GM19238 (cell line): ENCODE data around the gene LAMA3.

Experiments
- DNase-seq: peaks from one replicate; pipeline ENCODE4 v3.0.0; 2011; ENCODE audit warnings: low spot score; ENCODE audit not compliant: insufficient read length

LAMA3 gene

DNA sequence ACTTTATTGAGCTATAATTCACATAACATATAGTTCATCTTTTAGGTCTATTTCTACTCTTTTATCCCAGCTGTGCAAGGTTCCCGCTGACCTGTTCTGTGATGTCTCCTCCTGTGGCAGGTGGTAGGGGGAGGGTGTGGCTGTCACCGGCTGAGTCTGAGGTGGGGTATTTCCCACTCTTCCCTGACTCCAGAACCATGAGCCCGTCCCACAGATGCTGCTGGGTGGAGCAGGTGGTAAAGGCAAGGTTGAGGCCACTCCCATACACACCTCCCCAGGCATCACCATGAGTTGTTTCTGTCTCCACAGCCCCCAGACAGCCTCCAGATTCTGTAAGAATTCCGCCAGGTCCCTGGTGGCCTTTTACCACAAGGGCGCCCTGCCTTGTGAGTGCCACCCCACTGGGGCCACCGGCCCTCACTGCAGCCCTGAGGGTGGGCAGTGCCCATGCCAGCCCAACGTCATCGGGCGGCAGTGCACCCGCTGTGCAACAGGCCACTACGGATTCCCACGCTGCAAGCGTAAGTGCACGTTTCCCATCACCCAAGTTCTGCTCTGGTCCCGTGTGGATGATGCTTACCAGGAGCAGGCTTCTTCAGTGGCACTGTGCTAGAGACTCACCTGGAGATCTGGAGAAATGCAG, 156.9 kb downstream of the LAMA3 start:
- no peak for DNase-seq

DNA sequence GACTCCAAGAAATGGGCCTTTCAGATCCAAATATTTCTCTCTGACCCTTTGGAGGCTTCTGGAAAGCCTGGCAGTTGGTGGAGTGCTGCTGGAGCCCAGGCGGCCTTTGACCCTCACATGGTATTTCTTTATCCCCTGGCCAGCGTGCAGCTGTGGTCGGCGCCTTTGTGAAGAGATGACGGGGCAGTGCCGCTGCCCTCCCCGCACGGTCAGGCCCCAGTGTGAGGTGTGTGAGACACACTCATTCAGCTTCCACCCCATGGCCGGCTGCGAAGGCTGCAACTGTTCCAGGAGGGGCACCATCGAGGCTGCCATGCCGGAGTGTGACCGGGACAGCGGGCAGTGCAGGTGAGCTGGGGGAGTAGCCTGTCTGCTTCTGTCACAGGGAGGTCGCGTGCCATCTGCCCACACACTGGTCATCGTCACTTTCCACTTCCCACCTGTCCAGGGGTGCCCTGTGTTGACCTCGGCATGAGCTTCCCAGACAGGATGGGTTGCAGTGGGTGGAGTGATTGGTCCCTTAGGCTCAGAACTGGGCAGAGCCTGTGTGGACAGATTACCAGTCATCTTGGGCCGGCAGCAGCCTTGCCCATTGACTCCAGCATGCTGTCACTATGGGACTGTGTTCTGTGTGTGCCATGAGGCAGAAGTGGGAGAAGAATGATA, 158.2 kb downstream of the LAMA3 start:
- no peak for DNase-seq

DNA sequence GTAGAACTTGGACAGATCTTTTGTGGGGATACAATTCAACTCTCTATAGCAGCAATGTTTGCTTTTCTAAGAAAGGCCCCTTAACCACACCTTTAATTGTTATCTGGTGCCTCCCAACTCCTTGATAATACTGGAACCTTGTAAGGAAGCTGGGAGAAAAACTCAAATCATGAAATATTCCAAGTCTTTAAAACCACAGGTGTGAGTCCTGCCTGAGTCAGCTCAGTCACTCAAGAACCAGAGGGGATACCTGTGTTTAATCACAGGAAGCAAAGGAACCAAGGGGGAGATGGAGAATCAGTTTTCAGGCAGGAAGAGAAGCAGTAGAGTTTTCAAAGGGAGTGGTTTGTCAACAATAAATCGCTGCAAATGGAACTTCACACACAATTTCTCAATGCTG, 159.9 kb downstream of the LAMA3 start:
- DNase-seq, result no peak

DNA sequence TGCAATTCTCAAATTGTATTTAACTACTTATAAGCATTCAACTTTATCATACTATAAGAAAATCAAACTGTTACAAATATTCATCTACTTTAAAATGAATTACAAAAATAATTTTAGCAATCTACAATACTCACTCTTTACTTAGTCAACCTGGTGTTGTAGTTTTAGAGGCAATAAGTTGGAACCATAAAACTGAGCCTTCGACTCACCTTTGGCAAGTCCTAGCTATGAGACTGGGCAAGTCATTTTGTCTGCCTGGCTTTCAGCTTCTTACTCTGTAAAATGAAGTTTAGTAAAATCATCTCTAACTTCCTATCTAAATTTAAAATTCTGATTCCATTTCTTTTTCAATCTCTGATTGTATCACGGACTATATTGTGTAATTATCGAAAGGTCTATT, 161.0 kb downstream of the LAMA3 start:
- DNase-seq, result no peak

DNA sequence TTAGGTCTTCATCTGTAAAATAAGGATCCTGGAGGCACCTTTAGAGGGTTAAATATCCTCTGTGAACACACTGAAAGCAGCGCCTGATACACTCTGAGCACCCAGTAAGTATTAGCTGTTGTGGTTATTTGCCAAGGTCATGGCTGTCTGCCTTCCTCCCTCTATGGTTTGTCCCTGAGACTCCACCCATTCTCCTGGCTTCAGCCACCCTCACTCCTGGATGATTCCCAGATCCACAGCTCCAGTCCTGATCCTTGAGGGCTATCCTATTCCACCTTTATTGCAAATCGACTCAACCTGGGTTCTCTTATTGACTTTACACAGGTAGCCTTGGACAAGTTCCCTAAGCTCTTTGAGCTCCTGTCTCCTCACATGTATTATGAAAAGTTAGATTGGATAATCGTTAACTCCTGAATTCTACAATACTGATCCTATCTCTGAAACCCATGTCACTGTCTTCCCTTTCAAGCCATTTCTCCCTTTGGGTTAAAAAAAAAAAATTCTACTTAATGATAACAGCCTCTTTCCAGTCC, 162.3 kb downstream of the LAMA3 start:
- DNase-seq, result no peak

DNA sequence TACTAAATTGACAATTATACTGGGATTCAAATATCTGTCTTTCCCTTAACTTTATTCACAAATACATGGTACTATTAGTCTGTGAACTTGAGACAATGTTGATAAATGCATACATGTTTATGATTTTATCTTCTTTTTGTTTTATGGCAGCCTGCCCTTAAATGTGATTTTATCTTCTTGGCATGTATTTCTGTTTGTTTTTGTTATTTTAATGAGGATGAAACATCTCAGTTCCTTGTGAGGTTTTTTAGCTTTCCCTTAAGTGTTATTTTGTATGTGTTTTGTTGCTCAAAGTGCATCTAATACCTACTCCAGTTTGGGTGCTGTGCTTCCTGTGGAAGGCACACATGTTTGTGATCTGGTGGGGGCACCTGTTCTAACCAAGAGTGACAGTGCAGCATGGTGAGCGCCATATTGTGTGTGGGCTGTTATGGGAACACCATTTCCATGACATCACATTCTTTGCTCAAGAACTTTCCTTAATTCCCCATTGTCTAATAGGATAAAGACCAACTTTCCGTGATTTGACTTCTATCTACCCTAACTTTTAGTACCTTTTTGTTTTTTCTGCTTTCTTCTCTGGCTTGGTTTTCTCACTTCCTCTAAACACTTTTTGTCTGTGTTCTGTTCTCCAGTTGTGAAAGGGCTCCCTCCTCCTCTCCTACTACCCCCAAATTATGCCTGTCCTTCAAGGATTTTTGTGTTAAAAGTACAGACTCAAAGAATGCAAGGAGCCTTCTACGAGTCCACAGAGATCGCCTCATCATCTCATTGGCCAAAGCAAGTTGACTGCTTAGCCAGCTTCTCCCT, 163.2 kb downstream of the LAMA3 start:
- DNase-seq, result no peak

DNA sequence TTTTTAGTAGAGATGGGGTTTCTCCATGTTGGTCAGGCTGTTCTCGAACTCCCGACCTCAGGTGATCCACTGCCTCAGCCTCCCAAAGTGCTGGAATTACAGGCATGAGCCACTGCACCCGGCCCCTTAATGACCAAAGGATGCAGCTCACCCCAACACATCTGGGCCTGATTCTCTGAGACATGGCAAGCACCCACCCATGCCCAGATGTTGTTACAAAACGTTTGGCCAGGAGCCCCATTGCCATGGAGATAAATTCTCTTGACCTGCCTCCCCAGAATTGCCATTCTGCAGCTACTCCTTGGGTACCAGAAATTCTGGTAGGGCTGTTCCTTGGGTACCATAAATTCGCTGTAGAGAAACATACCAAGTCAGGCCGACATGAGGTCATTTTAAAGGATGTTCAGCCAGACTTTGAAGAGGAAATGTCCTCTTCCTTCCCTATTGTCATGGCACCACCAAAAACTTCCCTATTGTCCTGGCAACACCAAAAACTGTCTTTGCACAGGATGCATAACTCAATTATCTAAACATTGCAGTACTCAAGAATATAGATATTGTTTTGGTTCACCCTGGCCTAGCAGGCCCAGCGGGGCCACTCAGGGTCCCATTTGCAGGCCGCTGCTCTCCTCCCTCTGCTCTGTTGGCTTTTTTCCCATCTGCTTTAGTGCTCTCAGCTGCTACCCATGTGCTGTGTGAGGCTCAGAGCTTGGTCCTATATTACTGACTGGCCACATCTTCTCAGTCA, 164.4 kb downstream of the LAMA3 start:
- no peak for DNase-seq

DNA sequence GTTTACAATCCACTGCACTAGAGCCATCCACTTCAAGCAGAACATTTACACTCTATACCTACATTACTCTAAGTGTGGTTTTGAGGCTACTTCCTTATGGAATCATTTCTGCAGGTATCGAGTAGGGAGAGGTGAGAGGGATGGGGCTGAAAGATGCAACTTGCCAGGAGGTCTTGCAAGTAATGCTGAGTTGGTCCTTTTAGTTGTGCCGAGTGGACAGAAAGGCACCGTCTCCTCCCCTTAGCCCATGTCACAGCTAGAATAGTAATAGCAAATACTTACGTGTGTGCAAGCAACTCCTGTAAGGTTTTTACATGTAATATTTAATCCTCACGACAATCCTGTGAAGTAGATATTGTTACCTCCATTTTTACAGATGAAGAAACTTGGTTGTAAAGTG, 166.5 kb downstream of the LAMA3 start:
- DNase-seq, result no peak

DNA sequence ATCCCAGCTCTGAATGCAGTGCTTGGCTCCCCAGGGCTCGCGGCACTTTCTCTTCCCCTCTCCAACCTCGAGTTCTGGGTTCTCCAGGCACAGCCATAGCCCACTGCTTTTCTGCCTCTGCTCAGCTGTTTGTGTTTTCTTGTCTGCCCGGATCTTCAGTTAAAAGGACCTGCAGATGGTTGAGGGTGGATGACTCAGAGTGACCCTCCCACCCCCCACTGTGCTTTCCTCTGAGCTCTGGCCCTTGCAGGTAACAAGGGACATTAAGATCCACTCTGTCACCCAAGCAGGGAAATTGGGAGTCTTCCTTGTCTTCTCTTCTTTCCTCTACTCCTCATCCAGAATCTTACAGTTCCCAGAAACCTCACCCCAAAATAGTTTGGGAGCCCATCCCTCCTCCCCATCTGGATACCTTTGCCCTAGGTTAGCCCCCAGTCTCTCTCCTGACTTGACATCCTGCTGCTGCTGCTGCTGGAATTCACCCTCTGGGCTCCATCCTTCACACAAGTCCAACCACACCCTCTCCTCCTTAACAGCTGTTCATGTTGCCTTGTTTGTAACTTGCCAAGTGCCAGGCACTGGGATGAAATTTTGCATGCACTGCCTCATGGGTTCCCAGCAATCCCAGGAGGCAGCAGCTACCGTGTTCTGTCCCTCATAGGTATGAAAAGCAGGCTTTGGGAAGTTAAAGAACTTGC, 167.4 kb downstream of the LAMA3 start:
- DNase-seq, result no peak

DNA sequence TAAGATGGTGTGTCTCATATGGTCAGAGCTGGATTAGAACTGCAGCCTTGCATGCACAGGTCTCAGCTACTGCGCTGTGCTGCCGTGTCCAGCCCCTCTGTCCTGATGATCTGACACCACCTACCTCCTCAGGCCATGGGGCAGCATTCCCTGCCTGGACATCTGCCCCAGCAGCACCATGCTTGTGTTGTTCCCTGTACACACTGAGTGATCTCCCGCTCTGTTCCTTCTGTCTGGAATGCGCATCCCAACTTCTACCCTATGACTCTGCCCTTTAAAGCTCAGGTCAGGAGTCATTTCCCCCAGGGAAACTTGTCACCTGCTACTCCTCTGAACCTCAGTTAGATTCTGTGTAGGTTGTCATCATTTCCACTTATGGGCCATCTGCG, 167.9 kb downstream of the LAMA3 start:
- no peak for DNase-seq

DNA sequence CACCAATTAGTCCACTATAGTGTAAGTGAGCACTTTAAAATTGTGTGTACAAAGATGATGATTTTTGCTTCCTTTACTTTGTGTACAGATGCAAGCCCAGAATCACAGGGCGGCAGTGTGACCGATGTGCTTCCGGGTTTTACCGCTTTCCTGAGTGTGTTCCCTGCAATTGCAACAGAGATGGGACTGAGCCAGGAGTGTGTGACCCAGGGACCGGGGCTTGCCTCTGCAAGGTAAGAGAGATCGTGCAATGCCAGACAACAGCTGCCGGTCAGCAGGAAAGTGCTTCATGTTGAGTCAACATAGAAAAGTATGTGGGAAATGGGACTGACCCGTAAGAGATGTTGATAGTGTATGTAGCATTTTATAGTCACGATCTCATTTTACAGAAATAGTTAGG, 168.5 kb downstream of the LAMA3 start:
- DNase-seq, result no peak

DNA sequence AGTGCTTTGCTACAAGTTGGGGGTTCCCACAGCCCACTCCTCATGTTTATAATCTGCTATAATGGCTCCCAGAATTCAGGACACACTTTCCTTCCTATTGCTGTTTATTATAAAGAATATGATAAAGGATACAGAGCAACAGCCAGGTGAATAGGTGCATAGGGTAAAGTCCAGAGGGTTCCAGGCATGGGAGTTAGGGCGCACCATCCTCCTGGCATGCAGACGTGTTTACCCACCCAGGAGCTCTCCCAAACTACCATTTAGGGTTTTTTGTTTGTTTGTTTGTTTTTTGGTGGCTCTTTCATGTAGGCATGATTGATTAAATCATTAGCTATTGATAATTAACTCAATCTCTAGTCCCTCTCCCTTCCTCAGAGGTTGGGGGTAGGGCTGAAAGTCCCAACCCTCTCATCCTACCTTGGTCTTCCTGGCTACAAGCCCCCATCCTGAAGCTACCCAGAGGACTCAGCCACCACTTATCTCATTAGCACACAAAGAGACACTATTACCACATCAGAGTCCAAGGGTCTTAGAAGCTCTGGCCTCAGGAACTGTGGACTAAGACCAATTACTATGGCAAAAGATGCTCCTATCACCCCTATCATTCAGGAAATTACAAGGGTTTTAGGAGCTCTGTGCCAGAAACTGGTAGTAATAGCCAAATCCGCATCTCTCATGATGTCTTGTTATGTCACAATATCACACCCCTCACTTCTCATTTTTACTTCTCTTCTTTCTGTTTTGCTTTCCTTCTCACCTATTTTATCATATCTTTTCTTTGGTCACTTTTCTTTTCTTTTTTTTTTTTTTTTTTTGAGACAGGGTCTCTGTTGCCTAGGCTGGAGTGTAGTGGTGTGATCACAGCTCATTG, 170.4 kb downstream of the LAMA3 start:
- no peak for DNase-seq

DNA sequence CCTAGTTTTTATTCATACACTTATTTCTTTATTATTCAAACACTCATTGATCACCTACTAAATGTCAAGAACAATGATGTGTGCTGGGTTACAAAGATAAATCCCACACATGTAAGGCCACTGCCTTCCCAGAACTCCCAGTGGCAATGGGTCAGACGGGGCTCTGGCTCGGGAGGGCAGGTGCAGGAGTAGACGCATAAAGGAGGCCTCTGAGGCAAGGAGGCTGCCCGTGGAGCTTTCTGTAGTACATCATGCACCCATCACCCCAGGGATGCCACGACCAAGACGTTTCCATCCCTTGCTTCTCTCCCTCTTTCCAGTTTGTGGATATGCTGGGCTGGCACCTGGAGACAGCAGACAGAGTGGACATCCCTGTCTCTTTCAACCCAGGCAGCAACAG, 172.1 kb downstream of the LAMA3 start:
- no peak for DNase-seq

DNA sequence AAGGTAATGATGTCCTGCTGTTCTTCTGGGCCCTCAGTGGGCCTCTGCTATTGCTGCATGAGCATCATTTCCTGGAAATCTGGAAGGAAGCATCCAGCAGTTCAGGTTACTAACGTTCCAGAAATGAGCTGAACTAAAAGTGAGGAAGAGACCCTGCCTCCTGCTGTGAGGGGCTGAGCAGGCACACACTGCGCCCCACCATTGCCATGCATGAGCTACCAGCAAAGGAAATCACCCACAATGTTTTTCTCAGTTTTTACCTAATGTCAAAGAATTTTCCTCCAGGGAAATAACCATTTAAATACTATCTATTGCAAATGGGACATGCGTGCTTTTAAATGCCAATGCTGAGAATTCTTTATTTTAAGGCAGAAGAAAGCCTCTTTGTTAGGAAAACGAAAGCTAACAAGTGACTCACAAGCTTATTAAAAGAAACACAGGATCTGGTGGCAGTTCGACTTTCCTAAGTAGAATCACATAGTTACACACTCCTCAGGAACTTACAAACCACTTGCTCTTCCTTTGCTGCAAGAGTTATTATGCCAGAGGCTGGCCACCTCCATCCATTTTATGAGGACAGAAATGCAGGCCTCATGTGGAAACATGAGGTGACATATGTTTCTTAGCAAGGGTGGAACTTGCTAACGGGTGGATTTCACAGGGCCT, 172.7 kb downstream of the LAMA3 start:
- DNase-seq, result no peak

DNA sequence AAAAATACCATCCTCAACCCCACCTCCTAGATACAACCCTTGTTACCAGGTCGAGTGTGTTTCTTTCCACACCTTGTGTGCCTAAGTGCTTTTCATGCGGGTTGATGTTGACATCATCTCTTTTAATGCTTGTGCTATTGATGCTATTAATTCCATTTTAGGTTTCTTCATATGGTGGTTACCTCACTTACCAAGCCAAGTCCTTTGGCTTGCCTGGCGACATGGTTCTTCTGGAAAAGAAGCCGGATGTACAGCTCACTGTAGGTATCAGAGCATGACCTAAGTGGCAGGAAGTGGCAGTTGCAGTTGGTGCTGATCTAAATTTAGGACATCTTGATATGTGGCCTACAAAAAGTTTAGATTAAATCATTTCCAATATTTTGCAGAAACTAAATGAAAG, 175.4 kb downstream of the LAMA3 start:
- DNase-seq, result no peak

DNA sequence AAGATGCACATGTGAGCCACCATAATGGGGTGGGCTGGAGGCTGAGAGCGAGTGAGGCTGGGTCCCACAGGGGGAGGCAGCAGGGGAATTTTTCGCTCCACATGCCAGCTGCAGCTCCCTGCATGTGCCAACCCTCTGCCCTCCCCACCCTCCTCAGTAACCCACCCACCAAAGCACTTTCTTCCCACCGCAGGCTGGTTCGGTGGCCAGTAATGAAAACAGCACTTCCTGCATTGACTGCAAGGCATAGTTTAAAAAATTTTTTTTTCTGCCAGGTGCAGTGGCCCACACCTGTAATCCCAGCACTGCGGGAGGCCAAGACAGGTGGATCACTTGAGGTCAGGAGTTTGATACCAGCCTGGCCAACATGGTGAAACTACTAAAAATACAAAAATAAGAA, 177.8 kb downstream of the LAMA3 start:
- no peak for DNase-seq

DNA sequence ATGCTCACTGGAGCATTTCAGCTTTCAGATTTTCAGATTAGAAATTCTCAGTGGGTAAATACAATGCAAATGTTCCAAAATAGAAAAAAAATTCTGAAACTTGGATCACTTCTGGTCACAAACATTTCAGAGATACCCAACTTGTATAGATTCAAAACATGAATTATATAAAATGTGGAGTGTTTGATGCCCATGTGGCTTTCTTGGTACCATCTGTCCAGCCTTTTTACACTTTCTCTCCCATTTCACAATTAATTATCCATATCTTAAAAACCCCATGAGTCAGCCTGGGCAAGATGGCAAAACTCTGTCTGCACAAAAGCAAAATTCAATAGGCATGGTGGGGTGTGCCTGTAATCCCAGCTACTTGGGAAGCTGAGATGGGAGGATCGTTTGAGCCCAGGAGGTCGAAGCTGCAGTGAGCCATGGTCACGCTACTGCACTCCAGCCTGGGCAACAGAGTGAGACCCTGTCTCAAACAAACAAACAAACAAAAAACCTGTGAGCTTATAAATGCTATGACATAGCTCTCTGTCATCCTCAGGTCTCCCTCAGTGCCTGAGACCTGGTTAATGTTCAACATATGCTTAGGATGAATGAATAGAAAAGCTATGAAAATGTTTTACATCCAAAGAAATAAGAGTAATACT, 179.0 kb downstream of the LAMA3 start:
- DNase-seq, result no peak

DNA sequence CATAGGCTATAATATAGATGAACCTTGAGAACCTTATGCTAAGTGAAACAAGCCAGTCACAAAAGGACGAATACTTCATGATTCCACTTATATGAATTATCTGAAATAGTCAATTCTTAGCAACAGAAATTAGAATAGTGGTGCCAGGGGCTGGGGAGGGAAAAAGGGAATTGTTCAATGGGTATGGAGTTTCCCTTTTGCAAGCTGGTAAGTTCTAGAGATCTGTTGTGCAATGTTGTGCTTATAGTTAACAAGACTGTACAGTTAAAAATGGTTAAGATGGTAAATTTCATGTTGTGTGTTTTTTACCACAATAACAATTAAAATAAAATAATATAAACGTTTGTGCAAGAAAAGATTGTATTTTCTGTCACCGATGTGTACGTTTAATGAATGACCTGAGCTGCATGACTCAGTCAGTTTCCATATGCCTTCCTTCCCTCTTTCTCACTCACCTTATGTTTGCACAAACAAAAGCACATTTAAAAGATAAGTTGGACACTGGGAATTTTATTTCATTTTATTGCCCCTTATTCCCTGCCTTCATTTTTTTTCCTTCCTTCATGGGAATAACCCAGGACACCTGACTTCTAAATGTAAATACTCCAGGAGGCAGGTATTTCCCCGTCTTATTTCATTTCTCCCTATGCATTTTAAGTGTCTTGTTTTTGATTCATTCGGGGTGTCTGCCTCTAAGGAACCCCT, 181.6 kb downstream of the LAMA3 start:
- no peak for DNase-seq
